HEK293 (cell line): ENCODE measurements around the gene RHBDL2.
A peak's percentile ranks its signal among the peaks of the same experiment; 100 is the strongest.

ENCODE experiments used
- CTCF ChIA-PET: fragments of 350-600 bp; formaldehyde crosslinking; extraction: SDS; loops from one replicate; lab custom pipeline; 2021; ENCODE audit warnings: antibody characterized with exemption; lab: Yijun Ruan, JAX
- POLR2A ChIA-PET: fragments of 300-600 bp; formaldehyde crosslinking; extraction: SDS; loops from one replicate; lab custom pipeline; 2020; ENCODE audit warnings: antibody characterized with exemption, inconsistent platforms; lab: Yijun Ruan, JAX
- H3K27ac ChIP-seq: fragments of 200-500 bp; sonication (Bioruptor generic); 2 replicates; pipeline ENCODE4 v1.5.1; 2014; ENCODE audit warnings: low read depth, low read length, control low read depth, inconsistent platforms; ENCODE audit errors: extremely low read depth
- H3K36me3 ChIP-seq, 2 experiments: fragments of 200-500 bp in 1 of 2; sonication (Bioruptor generic) in 1 of 2; 1 replicate in 1 of 2; 2 replicates in 1 of 2; pipeline ENCODE4 v1.5.1; 2014 to 2017; ENCODE audit warnings: inconsistent platforms in 2 of 2, low read length in 2 of 2; ENCODE audit not compliant: control insufficient read depth in 2 of 2, insufficient read depth in 1 of 2
- H3K4me1 ChIP-seq: fragments of 200-500 bp; sonication (Bioruptor generic); 2 replicates; pipeline ENCODE4 v1.5.1; 2014; ENCODE audit warnings: mild to moderate bottlenecking, low read length, inconsistent platforms; ENCODE audit not compliant: control insufficient read depth, insufficient read depth
- H3K4me3 ChIP-seq: 2 replicates; pipeline ENCODE4 v1.5.1; 2011; ENCODE audit warnings: low read depth, mild to moderate bottlenecking, control low read depth, low read length, moderate library complexity
- H3K9me3 ChIP-seq: fragments of 200-500 bp; sonication (Bioruptor generic); 2 replicates; pipeline ENCODE4 v1.5.1; 2014; ENCODE audit warnings: low read depth, low read length, inconsistent platforms; ENCODE audit not compliant: control insufficient read depth, insufficient read depth
- BCL11A ChIP-seq: fragments of 450-650 bp; formaldehyde crosslinking; IDR thresholded peaks from 2 replicates; pipeline ENCODE4 v1.5.1; 2016; ENCODE audit warnings: low read depth, missing biosample characterization, missing genetic modification characterization
- CTCF ChIP-seq: fragments of 450-650 bp; formaldehyde crosslinking; IDR thresholded peaks from 2 replicates; pipeline ENCODE4 v1.5.1; 2016; ENCODE audit warnings: missing biosample characterization, missing genetic modification characterization
- GFI1B ChIP-seq: fragments of 450-650 bp; formaldehyde crosslinking; IDR thresholded peaks from 2 replicates; pipeline ENCODE4 v1.5.1; 2016; ENCODE audit warnings: missing biosample characterization, missing genetic modification characterization
- KLF1 ChIP-seq: fragments of 450-650 bp; formaldehyde crosslinking; IDR thresholded peaks from 2 replicates; pipeline ENCODE4 v1.5.1; 2016; ENCODE audit warnings: missing biosample characterization, missing genetic modification characterization
- PRDM1 ChIP-seq: fragments of 450-650 bp; formaldehyde crosslinking; IDR thresholded peaks from 2 replicates; pipeline ENCODE4; 2016; ENCODE audit warnings: missing biosample characterization, missing genetic modification characterization
- RBAK ChIP-seq: fragments of 450-650 bp; formaldehyde crosslinking; IDR thresholded peaks from 2 replicates; pipeline ENCODE4 v1.5.1; 2016; ENCODE audit warnings: missing biosample characterization, missing genetic modification characterization
- SP2 ChIP-seq: fragments of 450-650 bp; formaldehyde crosslinking; IDR thresholded peaks from 2 replicates; pipeline ENCODE4 v1.5.1; 2016; ENCODE audit warnings: missing biosample characterization, missing genetic modification characterization
- SP3 ChIP-seq: fragments of 450-650 bp; formaldehyde crosslinking; IDR thresholded peaks from 2 replicates; pipeline ENCODE4 v1.5.1; 2016; ENCODE audit warnings: missing biosample characterization, missing genetic modification characterization
- TSHZ1 ChIP-seq: fragments of 450-650 bp; formaldehyde crosslinking; IDR thresholded peaks from 2 replicates; pipeline ENCODE4 v1.5.1; 2016; ENCODE audit warnings: missing biosample characterization, missing genetic modification characterization, borderline replicate concordance
- ZBTB20 ChIP-seq: fragments of 450-650 bp; formaldehyde crosslinking; IDR thresholded peaks from 2 replicates; pipeline ENCODE4 v1.5.1; 2016; ENCODE audit warnings: missing biosample characterization, missing genetic modification characterization
- ZFP37 ChIP-seq: fragments of 450-650 bp; formaldehyde crosslinking; IDR thresholded peaks from 2 replicates; pipeline ENCODE4 v1.5.1; 2016; ENCODE audit warnings: missing biosample characterization, missing genetic modification characterization
- ZNF140 ChIP-seq: fragments of 450-650 bp; formaldehyde crosslinking; IDR thresholded peaks from 2 replicates; pipeline ENCODE4 v1.5.1; 2016; ENCODE audit warnings: missing biosample characterization, missing genetic modification characterization
- ZNF148 ChIP-seq: fragments of 450-650 bp; formaldehyde crosslinking; IDR thresholded peaks from 2 replicates; pipeline ENCODE4 v1.5.0; 2017; ENCODE audit warnings: missing biosample characterization, missing genetic modification characterization, borderline replicate concordance
- ZNF24 ChIP-seq: fragments of 450-650 bp; formaldehyde crosslinking; IDR thresholded peaks from 2 replicates; pipeline ENCODE4 v1.5.1; 2016; ENCODE audit warnings: missing biosample characterization, missing genetic modification characterization
- ZNF248 ChIP-seq: fragments of 450-650 bp; formaldehyde crosslinking; IDR thresholded peaks from 2 replicates; pipeline ENCODE4 v1.5.1; 2017; ENCODE audit warnings: missing biosample characterization, missing genetic modification characterization
- ZNF341 ChIP-seq: fragments of 450-650 bp; formaldehyde crosslinking; IDR thresholded peaks from 2 replicates; pipeline ENCODE4; 2016; ENCODE audit warnings: low read depth, missing biosample characterization, missing genetic modification characterization
- ZNF350 ChIP-seq: fragments of 450-650 bp; formaldehyde crosslinking; IDR thresholded peaks from 2 replicates; pipeline ENCODE4 v1.5.0; 2017; ENCODE audit warnings: missing biosample characterization, mild to moderate bottlenecking, missing genetic modification characterization
- ZNF391 ChIP-seq: fragments of 450-650 bp; formaldehyde crosslinking; IDR thresholded peaks from 2 replicates; pipeline ENCODE4 v1.5.1; 2016; ENCODE audit warnings: low read depth, missing biosample characterization, missing genetic modification characterization, borderline replicate concordance
- ZNF394 ChIP-seq: fragments of 450-650 bp; formaldehyde crosslinking; IDR thresholded peaks from 2 replicates; pipeline ENCODE4 v1.5.1; 2016; ENCODE audit warnings: missing biosample characterization, missing genetic modification characterization, mild to moderate bottlenecking, moderate library complexity, borderline replicate concordance
- ZNF555 ChIP-seq: fragments of 450-650 bp; formaldehyde crosslinking; conservative IDR thresholded peaks from 2 replicates; pipeline ENCODE4 v1.5.1; 2017; ENCODE audit warnings: missing biosample characterization, mild to moderate bottlenecking, missing genetic modification characterization, inconsistent platforms
- ZNF768 ChIP-seq: fragments of 450-650 bp; formaldehyde crosslinking; IDR thresholded peaks from 2 replicates; pipeline ENCODE4 v1.5.1; 2018; ENCODE audit warnings: missing biosample characterization, mild to moderate bottlenecking, missing genetic modification characterization
- ZNF843 ChIP-seq: fragments of 450-650 bp; formaldehyde crosslinking; IDR thresholded peaks from 2 replicates; pipeline ENCODE4 v1.5.1; 2016; ENCODE audit warnings: missing biosample characterization, missing genetic modification characterization
- ZSCAN18 ChIP-seq: fragments of 450-650 bp; formaldehyde crosslinking; IDR thresholded peaks from 2 replicates; pipeline ENCODE4 v1.5.1; 2016; ENCODE audit warnings: missing biosample characterization, missing genetic modification characterization
- ZSCAN30 ChIP-seq: fragments of 450-650 bp; IDR thresholded peaks from 2 replicates; pipeline ENCODE4 v1.5.1; 2018; ENCODE audit warnings: missing biosample characterization, mild to moderate bottlenecking, missing genetic modification characterization, moderate library complexity

Gene RHBDL2

GRCh38 chr1:38873027-38873969 lies 68.3 kb downstream of the RHBDL2 start, which contains the start of gene MYCBP (continued):
- TF ChIP-seq ZSCAN18 (tag by site-specific recombination) = no peak
- 0 out of 2 replicates have a peak, but pooled peaks have one; percentile 24 for TF ChIP-seq ZNF843 (tag by site-specific recombination)
- peak; percentile 86 for TF ChIP-seq SP2
- TF ChIP-seq KLF1 (tag by site-specific recombination) = peak; percentile 60
- TF ChIP-seq SP3 (tag by site-specific recombination) = peak; percentile 87
- no peak for TF ChIP-seq ZNF341 (tag by site-specific recombination)
- TF ChIP-seq ZBTB20 (tag by site-specific recombination) = peak; percentile 79; the same call in 1 of the 2 replicates

- Histone ChIP-seq H3K27ac (no peak overlapping the region; the same call in 1 of the 2 replicates), H3K9me3 (no peaks in the 10 kb centered on the region), H3K4me3 (peak overlapping the region; percentile 95), H3K36me3 (peaks cover 0 to 8% of the 10 kb centered on the region in 2 experiments; a peak in 2 of 3 replicates), H3K4me1 (peaks cover 4% of the 10 kb centered on the region; the same call in 1 of the 2 replicates)
- ChIA-PET CTCF (interaction anchor here (0.5 to 0.6 kb wide), 2 partner anchors 195 to 666 kb away, joined by 3 read pairs; no protein-coding TSS in a partner anchor), POLR2A (interaction anchor here (0.5 to 1.4 kb wide), 4 partner anchors 9 to 284 kb away, joined by 3 to 6 read pairs (median 4); partner anchors contain the start of gene GJA9)
- TF ChIP-seq ZNF248 (tag by site-specific recombination) (no peak), ZNF350 (tag by site-specific recombination) (no peak), ZNF555 (tag by site-specific recombination) (no peak), BCL11A (tag by site-specific recombination) (0 out of 2 replicates have a peak, but pooled peaks have one; percentile 41), RBAK (no peak), TSHZ1 (no peak), ZNF341 (tag by site-specific recombination) (no peak), ZNF148 (tag by site-specific recombination) (no peak), ZNF394 (tag by site-specific recombination) (peak; percentile 67; the same call in 1 of the 2 replicates), ZNF140 (tag by site-specific recombination) (no peak), ZNF768 (no peak), ZNF391 (tag by site-specific recombination) (no peak), PRDM1 (tag by site-specific recombination) (0 out of 2 replicates have a peak, but pooled peaks have one; percentile 38), CTCF (no peak), GFI1B (no peak), ZSCAN30 (tag by site-specific recombination) (0 out of 2 replicates have a peak, but pooled peaks have one; percentile 37), ZFP37 (tag by site-specific recombination) (0 out of 2 replicates have a peak, but pooled peaks have one; percentile 57), ZNF24 (no peak), ZNF843 (tag by site-specific recombination) (no peak), KLF1 (tag by site-specific recombination) (no peak)
Measured at GRCh38 chr1:38872401-38873026, 69.1 kb downstream of the RHBDL2 start.
